Choroid plexus epithelial cell (primary cell): ENCODE measurements around the gene TMEM131.
"Not testable (repeated sequence)": the region's sequence is repeated elsewhere in the genome, so short reads cannot be mapped to it uniquely, and the experiment has no call there.

Experiments used
- DNase-seq: peaks from one replicate; pipeline ENCODE4 v3.0.0-alpha.2; 2010; ENCODE audit warnings: low read depth
- H3K4me3 ChIP-seq: 2 replicates; pipeline ENCODE4 v1.5.1; 2011; ENCODE audit warnings: low read depth, mild to moderate bottlenecking, control low read depth, low read length, moderate library complexity
- CTCF ChIP-seq: conservative IDR thresholded peaks from 2 replicates; pipeline ENCODE4 v1.5.1; 2011; ENCODE audit warnings: low read depth, mild to moderate bottlenecking, control low read depth, inconsistent platforms, low read length, moderate library complexity

The TMEM131 gene

DNA sequence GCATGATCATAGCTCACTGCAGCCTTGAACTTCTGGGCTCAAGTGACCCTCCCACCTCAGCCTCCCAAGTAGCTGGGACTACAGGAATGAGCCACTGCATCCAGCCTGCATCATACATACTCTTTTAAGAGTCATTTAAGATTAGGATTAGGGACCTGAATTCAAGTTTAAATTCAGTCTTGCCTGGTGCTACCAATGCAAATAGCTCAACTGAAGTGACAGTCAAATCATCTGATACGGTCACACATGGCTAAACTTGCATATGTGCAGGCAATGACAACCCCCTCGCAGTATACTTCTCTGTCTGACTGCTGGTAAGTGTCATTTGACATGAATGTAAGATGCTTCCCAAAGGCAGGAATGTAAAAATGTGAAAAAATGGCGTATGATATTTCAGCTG is 31.8 kb upstream of the TMEM131 start:
- no peak for TF ChIP-seq CTCF
- no peak overlapping the region for H3K4me3 ChIP-seq
- DNase-seq = no peak

GRCh38 chr2:98026927-98027522 is 31.3 kb upstream of the TMEM131 start:
- TF ChIP-seq CTCF = no peak
- no peak for DNase-seq
- no peak overlapping the region for H3K4me3 ChIP-seq

- no peak overlapping the region for H3K4me3 ChIP-seq
- TF ChIP-seq CTCF = no peak
- DNase-seq = peak; percentile 36
Measured at GRCh38 chr2:98026292-98026691, 30.5 kb upstream of the TMEM131 start.

GRCh38 chr2:98025481-98026037 is 29.8 kb upstream of the TMEM131 start:
- TF ChIP-seq CTCF = no peak
- no peak overlapping the region for H3K4me3 ChIP-seq

DNA sequence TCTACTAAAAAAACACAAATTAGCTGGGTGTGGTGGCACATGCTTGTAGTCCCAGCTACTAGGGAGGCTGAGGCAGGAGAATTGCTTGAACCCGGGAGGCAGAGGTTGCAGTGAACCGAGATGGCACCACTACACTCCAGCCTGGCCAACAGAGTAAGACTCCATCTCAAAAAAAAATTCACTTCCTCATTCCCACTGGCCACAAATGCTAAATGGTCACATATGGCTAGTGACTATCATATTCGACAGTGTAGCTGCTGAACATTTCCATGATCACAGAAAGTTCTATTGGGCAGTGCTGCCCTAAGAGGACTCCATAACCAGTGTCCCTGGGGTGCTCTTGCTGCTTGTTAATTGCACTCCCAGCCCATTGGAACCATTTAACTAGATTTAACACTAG is 26.3 kb upstream of the TMEM131 start:
- H3K4me3 ChIP-seq, DNase-seq: not testable (repeated sequence)

More at GRCh38 chr2:98025481-98026037, 29.8 kb upstream of the TMEM131 start:
- no peak for DNase-seq

DNA sequence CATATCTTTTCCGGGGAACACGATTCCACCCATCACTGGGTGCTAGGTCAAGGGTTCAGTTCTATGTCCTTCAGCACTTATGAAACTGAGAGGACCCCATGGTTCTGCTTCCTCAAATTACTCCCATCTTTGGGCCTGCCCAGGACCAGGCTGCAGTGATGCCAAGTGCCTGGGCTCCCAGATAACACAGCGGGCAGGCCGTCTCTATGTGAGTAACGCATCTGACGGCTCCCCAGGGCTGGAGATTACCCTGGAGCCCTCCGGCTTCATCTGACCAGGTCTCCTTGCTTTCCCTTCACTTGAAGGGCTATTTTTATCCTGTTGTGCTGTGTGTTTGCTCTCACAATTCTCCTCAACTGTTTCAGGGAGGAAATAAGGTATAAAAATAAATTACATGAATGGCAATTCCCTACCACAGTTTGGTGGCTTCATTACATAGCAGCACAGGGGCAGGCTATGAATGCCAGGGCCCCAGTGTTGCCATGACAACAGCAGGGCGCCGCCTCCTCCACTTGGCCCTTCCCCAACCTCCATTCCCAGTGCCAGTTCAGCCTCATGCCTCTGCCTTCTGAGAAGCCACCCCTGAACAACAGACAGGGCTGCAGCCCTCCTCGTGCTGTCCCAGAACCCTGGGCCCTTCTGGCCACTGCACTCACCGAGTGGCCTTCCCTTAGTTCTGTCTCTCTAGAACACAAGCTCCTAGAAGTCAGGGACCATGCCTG is 25.4 kb upstream of the TMEM131 start:
- DNase-seq = no peak
- no peak overlapping the region for H3K4me3 ChIP-seq
- no peak for TF ChIP-seq CTCF

DNA sequence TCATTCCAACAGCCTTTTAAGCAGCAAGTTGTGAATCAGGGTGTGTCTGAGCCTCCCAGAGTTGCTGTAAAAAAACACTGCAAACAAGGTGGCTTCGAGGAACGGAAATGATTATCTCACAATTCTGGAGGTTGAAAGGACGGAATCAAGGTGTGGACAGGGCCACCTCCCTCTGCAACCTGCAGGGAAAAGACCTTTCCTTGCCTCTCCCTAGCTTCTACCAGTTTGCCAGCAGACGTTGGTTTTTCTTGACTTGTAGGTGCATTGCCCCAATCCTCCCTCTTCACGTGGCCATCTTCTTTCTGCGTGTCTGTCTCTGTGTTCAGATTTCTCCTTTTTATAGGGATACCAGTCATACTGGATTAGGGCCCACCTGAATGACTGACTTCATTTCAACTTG is 24.8 kb upstream of the TMEM131 start:
- DNase-seq = no peak
- H3K4me3 ChIP-seq = no peak overlapping the region
- no peak for TF ChIP-seq CTCF
